Stimulated activated CD4-positive, alpha-beta T cell treated with anti-CD3 and anti-CD28 coated beads, Interleukin-4, amount 100 ng/mL, for 48 hours (primary cell): ENCODE measurements around the gene SFXN5.
A peak's percentile ranks its signal among the peaks of the same experiment; 100 is the strongest.
"Not testable (repeated sequence)": the region's sequence is repeated elsewhere in the genome, so short reads cannot be mapped to it uniquely, and the experiment has no call there.

Experiments used
- DNase-seq, 2 donors: peaks; one replicate each; pipeline ENCODE4 v3.0.0-alpha.2; 2020; ENCODE audit warnings: low read depth in 2 of 2

Gene SFXN5

DNA sequence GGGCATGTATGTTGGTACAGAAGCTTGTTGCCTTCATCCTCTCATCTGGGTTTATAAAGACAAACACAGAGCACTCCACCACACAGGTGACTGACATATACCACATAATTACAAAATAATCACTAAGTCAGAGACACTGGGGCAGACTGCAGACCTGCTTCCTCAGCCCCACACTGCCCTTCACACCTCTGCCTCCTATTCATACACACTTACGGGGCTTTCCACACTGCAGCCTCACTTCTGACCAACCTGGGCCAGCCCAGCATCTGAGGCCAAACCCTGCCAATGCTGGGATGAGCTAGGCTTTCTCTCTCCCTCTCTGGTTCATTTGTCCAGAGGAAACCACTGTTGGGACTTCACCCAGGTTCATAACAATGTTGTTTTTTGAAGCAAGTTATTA lies 149.7 kb downstream of the SFXN5 start:
- DNase-seq = no peak

DNA sequence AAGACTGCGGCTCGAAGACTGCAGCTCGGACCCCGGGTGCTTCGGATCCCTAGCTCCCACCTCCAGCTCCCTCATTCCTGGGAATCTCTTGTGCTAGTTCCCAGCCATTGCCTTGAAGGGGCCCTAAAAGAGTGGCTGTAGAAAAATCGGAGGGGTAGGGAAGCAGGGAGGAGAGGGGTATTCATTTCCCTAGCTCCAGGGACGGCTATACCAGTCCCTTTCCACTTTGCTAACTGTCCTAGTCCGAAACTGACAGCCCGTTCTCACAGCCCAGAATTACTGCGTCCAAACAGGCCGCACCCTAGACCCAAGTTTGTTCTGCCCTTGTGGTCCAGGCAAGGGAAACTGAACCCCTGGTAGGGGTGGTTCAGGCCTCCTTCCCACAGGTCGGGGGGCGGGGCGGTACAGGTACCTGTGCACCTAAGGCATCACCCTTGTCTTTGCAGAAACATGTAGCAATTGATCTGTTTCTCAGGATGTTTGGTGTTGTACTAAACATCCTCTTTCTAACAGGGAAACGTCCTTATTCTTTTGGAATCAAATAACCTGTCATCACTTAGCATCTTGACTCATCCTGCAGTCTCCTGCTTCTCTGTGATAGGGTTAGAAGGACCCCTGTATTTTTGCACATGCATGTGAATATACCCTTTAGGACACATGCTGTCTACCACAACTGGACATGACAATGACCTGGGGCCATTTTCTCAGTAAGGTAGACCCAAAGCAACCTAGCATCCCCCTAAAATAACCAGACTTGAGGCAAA lies 150.2 kb downstream of the SFXN5 start:
- no peak for DNase-seq

DNA sequence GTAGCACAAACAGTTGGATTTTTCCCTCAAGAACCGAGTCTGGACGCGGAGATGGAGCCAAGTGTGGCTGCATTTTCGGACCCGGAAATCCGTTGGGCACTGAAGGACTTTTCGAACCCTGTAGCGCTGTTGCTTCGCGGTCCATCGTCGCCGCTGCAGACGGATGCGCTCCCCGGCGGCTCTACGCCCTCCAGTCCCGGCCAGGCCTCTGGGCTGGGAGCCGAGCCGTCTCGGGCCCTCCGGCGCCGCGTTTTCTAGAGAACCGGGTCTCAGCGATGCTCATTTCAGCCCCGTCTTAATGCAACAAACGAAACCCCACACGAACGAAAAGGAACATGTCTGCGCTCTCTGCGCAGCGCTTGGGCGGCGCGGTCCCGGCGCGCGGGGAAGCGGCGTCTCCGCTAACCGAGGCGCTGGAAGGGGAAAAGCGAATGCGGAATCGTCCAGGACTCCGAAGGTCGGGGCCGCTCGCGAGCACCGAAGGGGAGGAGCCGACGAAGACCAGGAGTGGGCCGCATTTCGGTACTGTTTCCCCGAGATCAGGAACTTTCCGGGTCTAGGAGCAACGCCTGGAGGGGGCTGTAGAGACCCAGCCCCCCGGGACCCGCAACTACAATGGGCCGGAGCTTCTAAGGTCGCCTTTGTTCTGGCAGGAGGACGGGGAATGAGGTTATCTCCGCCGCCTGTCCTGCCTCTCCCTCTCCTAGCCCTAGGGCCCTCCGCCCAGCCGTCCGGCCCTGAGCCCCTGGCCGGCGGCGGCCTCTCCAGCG lies 151.0 kb downstream of the SFXN5 start:
- DNase-seq = no peak

DNA sequence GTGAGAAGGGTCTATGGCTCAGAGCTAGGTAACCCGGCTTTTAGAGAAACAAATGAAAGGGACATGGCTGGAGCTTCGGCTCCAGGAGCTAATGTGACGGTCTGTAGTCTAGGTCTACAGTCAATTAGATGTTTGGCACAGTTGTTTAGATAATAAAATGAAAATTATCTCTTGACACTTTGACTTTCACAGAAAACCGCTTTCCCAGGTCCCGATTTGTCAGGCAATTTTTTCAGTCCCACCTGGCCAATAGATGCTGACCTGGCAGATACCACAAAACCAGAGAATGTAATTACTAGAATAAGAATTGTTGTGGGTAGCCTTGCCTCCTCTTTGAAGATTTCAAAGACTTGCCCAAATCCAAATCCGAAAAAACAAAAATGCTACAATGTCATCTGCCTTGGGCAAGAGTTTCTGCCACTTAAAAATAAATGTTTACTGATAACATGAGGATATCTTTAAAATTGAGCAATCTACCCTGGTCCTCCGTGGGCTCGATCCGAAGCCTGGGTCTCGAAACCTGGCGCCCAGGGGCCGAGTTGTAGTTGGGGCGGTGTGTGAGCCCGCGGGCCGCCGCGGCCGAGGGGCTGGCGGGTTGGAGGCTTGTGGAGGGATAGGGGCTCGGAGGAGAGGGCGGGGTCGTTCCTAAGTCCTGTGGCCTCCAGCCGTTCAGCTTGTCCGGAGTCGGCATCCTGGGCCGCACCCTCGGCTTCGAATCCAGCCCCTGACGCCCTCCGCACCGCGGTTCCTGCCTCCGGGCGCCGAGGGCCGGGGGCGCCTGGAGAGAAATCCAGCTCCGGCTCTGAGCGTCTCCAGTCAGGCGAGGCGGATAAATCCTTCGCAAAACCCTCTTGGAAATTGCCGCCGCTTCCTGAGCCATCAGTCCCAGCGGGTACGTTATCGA lies 151.8 kb downstream of the SFXN5 start:
- no peak for DNase-seq

DNA sequence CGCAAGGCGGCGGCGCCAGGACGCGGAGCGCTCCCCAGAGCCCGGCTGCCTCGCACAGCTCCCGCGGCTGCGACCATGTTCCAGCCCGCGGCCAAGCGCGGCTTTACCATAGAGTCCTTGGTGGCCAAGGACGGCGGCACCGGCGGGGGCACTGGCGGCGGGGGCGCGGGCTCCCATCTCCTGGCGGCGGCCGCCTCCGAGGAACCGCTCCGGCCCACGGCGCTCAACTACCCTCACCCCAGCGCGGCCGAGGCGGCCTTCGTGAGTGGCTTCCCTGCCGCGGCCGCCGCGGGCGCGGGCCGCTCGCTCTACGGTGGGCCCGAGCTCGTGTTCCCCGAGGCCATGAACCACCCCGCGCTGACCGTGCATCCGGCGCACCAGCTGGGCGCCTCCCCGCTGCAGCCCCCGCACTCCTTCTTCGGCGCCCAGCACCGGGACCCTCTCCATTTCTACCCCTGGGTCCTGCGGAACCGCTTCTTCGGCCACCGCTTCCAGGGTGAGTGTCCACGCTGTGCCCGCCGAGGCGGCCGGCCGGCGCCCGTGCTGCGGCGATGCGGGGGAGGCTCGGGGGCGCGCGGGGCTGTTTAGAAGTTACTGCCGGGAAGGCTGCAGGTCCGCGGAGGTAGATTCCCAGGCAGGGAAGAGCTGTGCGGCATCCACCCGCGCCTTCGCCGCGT lies 153.5 kb downstream of the SFXN5 start:
- DNase-seq = no peak

DNA sequence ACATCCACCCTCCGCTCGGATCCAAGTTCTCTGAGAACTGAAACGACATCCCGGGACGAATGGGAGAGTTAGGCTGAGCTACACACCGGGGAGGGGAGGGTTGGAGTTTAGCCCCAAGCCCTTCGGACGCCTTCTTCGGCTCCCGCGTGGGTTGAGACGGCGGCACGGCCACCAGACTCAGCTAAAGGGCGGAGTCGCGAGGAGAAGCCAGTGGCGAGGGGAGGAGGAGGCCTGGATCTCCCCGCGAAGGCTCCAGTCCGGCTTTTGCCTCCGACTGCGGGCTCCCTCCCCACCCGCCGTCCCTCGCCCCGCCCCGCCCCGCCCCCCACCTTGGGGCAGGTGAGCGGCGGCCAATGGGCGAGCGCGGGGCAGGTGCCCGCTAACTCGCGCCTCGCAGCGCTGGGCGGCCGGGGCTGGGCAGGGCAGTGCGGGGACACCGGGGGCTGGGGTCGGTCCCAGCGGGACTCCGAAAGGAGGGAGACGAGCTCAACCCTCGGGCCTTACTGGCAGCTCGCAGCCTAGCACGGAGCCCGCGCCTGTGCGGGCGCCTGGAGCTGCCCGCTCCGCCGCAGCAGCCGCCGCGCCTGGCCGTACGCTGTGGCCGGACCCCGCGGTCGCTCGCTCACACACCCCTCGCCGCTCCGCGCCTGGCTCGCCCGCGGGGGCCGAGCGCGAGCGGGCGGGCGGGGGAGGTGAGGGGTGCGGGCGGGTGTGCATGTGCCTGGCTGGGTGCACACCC lies 154.2 kb downstream of the SFXN5 start, which contains the start of gene EMX1:
EMX1 (plus strand) TSS at position 382 of the 739 bp plus-strand sequence; CDS start at position 716, 334 bp downstream.
- peak in 1 of 2 donors; percentile 43 for DNase-seq

DNA sequence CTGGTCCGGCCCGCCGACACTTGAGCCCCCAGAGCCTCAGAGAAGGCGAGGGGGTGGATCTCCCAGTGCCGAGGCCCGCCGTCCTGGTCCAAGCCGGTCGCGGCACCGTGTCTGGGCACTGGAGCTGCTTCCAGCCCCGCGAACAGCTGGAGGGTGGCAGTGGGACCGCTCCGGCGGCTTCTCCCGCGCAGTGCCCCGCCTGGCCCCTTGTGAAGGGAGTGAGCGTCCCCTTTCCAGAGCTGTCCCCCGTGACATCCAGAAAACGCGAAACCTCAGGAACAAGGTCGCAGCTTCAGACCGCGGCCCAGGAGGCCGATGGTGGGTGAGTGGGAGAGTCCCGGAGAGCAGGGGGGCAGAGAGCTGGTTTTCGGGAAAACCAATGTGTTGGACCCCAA lies 154.8 kb downstream of the SFXN5 start:
- DNase-seq = no peak

DNA sequence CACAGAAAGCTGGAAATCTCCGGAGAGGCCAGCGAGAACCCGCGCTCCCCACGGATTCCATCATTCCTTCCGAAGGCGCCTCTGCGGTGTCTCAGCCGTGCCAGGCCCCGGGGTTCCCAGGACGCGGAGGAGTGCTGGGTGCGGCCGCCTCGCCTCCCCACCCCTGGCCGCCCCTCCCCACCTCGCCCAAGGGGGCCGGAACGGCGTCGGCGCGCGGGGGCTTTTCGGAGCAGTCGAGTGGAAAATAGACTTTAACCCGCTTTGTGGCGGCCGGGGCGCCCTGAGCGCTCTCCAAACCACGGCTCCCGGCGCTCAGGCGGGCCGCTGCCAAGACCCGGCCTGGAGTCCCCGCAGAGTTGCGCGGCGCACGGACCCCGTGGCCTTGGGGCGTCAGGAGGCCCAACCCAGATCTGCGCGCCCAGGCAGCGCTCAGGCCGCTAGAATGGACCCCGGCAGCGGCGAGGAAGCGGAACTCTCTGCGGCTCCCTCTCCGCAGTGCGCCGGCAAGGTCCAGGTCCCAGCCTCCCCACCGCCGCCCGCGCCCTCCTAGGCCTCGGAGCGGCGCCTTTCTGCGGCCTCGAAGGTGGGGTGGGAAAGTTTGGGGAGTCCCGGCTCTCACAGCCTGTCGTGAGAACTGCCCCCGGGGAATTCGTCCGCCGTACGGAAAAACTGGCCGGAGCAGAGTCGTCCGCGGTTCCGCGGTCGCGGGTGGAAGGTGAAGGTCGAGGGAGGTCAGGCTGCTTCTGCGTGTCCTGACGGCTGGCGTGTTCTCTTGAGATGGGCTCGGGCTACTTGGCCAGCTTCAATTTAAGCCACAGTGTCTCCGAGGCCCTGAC lies 155.4 kb downstream of the SFXN5 start:
- DNase-seq = no peak

DNA sequence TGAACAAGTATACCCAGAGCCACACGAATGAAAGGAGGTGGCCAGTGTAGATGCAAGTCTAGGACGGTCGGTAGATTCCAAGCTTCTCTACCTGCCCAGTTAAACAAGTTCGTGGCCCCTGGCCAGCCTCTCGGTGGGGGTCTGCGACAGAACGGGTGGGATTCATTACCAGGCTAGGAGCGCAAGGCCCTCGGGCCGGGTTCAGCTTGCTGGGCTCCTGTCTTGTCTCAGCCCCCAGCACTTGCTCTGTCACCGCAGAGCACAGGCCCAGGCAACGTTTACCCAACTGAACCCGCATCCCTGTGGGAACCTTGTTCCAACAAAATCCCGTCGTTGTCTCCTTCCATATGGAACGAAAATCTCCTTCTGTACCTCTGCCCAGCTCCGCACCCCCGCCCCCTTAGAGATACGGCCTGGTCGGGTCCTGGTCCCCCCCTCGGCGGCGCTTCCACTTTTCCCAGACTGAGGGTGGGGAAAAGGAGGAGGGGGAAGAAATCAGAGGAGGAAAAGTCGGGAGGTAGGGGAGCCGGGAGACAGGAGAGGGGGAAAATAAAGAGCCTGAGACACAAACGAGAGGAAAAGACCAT lies 156.1 kb downstream of the SFXN5 start:
- no peak for DNase-seq

DNA sequence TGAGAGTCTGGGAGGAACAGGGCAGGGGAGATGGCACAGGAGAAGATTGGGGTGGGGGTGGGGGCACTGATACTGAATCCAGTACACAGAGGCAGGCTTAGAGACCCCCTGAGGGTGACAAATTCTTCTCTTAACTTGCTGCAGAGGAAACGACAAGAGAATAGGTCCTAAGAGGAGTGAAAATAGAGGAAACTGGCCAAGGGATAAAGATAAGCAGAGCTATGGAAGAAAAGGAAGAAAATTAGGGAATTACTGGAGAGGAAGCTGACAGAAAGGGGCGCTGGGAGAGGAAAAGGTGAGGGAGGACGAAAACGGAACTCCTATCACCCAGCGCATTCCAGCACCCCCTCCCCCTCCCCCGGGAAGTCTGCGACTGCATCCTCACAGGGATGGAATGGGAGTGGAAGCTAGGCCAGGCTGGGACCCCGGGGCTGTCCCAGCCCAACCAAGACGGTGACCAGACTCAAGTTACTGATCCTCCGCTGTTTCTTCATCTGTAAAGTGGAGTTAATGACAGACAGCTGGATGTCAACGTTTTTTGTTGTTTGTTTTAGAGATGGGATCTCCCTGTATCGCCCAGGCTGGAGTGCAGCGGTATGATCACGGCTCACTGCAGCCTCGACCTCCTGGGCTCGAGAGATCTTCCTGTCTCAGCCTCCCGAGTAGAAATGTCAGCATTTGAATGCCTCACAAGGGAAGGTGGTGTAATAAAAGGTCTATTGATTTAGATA lies 156.8 kb downstream of the SFXN5 start:
- no peak for DNase-seq

DNA sequence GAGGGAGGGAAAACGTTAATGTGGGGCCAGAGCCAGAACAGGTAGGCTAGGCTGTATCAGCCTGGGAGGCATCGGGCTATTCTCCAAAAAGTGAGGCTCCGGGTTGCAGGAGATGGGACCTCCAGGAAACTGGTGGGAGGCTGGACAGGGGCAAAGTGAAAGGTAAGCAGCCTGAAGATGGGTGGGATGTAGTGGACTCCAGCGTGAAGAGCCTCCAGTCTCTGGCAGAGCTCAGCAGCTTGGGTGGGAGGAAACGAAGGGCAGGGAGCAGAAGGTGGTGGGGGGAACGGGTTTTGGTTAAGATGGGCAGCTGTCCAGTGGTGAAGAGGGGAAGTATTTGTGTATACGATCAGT lies 157.3 kb downstream of the SFXN5 start:
- DNase-seq = no peak

DNA sequence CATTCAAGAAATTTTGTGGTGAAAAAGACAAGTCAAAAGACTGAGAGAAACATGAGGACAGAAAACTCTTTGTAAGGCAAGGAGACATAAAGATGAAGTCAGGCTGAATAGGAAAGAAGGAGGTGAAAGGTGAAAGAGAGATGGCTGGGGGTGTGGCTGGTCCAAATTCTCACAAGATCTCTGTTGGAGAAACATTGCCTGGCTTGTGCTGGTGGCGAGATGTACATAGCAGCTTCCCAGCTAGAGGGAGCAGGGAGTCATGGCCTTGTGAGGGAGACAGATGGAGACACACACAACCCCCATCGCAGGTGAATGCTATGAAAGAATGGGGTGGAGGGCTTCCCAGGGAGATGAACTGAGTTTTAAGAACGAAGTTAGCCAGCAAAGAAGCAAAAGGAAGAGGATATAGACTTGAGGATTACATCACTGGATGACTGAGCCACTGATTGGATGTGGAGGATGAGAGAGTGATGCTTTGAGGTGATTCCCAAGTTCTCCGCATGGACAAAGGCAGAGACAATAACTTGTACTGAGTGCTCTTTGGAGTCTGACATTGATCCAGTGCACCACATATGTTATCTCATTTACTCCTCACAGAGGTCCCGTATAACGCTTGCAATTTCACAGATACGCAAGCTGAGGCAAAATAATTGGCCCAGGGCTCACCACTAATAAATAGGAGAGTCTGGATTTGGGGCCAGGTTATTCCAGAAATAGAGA lies 157.9 kb downstream of the SFXN5 start:
- DNase-seq = no peak

DNA sequence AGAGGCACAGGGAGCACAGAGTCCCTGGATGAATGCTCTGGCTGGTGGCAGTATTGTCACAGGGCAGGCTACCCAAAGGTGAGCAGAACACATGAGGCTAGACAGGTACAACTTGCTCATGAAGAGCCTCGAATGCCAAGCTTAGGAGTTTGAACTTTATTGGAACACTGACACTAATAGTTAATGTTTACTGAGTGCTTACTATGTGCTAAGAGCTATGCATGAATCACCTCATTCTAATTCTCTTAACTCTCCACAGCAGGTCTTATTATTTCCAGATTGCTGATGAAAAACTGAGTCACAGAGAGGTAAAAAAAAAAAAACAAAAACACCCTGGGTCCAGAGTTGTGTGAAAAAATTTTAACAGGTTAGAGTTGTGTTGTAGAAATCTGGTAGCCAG lies 160.3 kb downstream of the SFXN5 start:
- DNase-seq = no peak

DNA sequence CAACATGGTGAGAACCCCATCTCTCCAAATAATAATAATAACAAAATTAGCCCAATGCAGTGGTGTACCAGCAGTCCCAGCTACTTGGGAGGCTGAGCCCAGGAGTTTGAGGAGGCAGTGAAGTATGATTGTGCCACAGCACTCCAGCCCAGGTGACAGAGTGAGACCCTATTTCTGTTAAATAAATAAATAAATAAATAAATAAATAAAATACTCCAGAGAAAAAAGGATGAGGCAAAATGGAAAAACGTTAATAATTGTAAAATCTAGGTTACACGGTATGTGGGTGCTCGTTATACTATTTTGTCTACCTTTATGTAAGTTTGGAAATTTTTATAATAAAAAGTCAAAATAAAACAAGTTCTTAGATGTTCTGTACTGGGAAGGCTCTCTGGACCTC lies 162.8 kb downstream of the SFXN5 start:
- no peak for DNase-seq

DNA sequence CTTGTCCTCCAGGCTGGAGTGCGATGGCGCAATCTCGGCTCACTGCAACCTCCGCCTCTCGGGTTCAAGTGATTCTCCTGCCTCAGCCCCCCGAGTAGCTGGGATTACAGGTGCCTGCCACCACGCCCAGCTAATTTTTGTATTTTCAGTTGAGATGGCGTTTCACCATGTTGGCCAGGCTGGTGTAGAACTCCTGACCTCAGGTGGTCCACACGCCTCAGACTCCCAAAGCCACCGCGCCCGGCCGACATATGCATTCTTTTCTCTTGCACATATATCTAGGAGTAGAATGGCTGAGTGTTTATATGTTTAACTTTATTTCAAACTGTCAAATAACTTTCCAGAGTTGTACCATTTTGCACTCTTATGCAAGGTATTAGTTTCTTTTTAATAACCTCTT lies 164.1 kb downstream of the SFXN5 start:
- DNase-seq = not testable (repeated sequence)

DNA sequence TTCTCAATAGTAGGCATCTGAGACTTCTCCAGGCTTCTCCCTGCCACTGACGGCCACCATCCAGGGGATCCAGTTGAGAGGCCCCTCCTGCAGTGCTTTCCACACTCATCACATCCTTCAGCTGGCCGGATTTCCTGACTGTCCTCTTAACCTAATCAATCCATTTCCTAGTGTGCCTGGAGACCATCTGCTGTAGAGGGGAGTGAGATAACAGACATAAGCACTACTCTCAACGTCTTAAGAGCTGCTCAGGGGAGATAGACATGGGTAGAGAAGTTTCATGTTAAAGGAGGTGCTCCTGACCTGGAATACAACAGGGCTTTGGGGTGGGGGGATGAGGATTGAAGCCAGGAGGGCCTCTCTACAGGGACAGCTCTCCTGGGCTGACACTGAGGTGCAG lies 170.1 kb downstream of the SFXN5 start:
- no peak for DNase-seq

DNA sequence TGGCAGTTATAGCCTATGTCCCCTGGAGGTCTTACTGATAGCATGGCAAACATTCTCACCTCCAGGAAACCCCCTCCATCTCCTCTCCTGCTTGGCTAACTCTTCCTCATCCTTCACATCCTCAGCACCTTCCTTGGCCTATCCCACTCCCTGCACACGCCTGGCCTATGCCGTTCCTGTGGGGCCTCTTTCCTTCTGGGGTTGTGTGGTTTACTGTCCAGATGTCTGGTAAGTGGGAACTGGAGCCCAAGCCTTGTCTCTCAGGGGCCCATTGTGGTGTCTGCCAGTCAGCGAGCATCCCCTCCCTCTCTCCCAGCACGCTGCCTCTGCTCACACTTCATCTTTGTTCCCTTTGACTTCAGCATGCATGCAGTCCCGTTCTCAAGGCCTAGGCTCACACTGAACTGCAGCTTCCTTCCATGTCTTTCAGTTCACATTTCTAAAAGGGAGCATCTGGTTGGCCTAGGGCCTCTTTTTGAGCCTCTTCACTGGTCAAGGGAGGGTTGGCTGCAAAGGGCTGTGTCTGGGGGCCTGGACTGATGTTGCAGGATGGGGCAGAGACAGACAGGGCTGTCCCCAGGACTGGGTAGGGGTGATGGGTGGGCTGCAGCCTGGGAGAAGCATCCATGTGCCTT lies 171.2 kb downstream of the SFXN5 start:
- no peak for DNase-seq

DNA sequence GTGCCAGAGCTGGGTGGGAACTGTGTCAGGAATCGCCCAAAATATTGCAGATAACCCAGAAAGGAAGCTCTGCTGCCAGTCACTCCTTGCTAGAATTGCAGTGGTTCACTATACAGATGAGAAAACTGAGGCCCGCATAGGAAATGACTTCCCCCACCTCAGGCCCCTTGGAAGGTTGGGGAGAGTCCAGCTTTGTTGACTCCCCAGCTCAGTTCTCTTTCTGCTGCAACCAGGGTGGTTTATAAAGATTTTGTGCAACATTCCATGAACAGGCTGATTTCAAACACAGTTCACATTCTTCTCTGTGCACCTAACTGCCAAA lies 173.0 kb downstream of the SFXN5 start:
- no peak for DNase-seq
